Fibroblast of lung (primary cell): ENCODE results near the gene CAB39L. TPM values are rescaled to one million over a fixed set of nuclear protein-coding genes. Genes with fewer than 3 reads are reported as not detected.

ENCODE experiments used
- DNase-seq, 2 donors: peaks; one replicate each; pipeline versions ENCODE4 v3.0.0 to v3.0.0-alpha.2; 2010; ENCODE audit warnings: low read depth in 2 of 2
- H2AFZ ChIP-seq: 2 replicates; pipeline ENCODE4 v1.5.1; 2012; ENCODE audit warnings: low read length, control low read depth, inconsistent platforms
- H3K27ac ChIP-seq: 2 replicates; pipeline ENCODE4 v1.5.1; 2011; ENCODE audit warnings: low read length, control low read depth; ENCODE audit not compliant: insufficient read depth
- H3K27me3 ChIP-seq: 2 replicates; pipeline ENCODE4 v1.5.1; 2011; ENCODE audit warnings: mild to moderate bottlenecking, low read length; ENCODE audit not compliant: control insufficient read depth, insufficient read depth
- H3K36me3 ChIP-seq: 2 replicates; pipeline ENCODE4 v1.5.1; 2011; ENCODE audit warnings: low read length; ENCODE audit not compliant: control insufficient read depth, insufficient read depth
- H3K4me1 ChIP-seq: 2 replicates; pipeline ENCODE4 v1.5.1; 2011; ENCODE audit warnings: low read length; ENCODE audit not compliant: control insufficient read depth, insufficient read depth; ENCODE audit errors: extremely low read depth
- H3K4me2 ChIP-seq: 2 replicates; pipeline ENCODE4 v1.5.1; 2011; ENCODE audit warnings: low read length, control low read depth; ENCODE audit not compliant: insufficient read depth; ENCODE audit errors: extremely low read depth
- H3K4me3 ChIP-seq, 4 experiments: fragments of 200-600 bp in 1 of 4; sonication (generic) in 1 of 4; replicated peaks in 1 of 4; 2 replicates each; pipeline ENCODE4 v1.5.1; 2011 to 2016; ENCODE audit warnings: low read length in 4 of 4, low read depth in 3 of 4, mild to moderate bottlenecking in 3 of 4, control low read depth in 2 of 4, inconsistent platforms in 1 of 4, mixed read lengths in 1 of 4; ENCODE audit not compliant: insufficient read depth in 1 of 4; ENCODE audit errors: control extremely low read depth in 1 of 4
- H3K79me2 ChIP-seq: 2 replicates; pipeline ENCODE4 v1.5.1; 2012; ENCODE audit warnings: mild to moderate bottlenecking, low read length, inconsistent platforms; ENCODE audit not compliant: control insufficient read depth, insufficient read depth
- H3K9ac ChIP-seq: 2 replicates; pipeline ENCODE4 v1.5.1; 2011; ENCODE audit warnings: mild to moderate bottlenecking, low read length, control low read depth; ENCODE audit not compliant: insufficient read depth
- H3K9me3 ChIP-seq: 2 replicates; pipeline ENCODE4 v1.5.1; 2012; ENCODE audit warnings: low read depth, low read length; ENCODE audit not compliant: control insufficient read depth, insufficient read depth
- H4K20me1 ChIP-seq: 2 replicates; pipeline ENCODE4 v1.5.1; 2011; ENCODE audit warnings: low read length; ENCODE audit not compliant: control insufficient read depth, insufficient read depth; ENCODE audit errors: extremely low read depth
- CTCF ChIP-seq, 2 donors: IDR thresholded peaks in 1 of 2; conservative IDR thresholded peaks in 1 of 2; 1 replicate in 1 of 2; 2 replicates in 1 of 2; pipeline ENCODE4 v1.5.1; 2011 to 2012; ENCODE audit warnings: low read length in 2 of 2, control low read depth in 1 of 2, inconsistent platforms in 1 of 2, low read depth in 1 of 2, mild to moderate bottlenecking in 1 of 2
- EZH2 ChIP-seq: IDR thresholded peaks from 2 replicates; pipeline ENCODE4 v1.5.1; 2012; ENCODE audit warnings: low read length, control low read depth, mild to moderate bottlenecking; ENCODE audit errors: missing control alignments
- polyA plus RNA-seq, 2 donors: library from polyadenylated mRNA; depleted of rRNA in 1 of 2; stranded (reverse) in 1 of 2; unstranded in 1 of 2; fragments of >200 nt; gene quantifications; 2 replicates each; pipeline ENCODE4 v1.2.1, GENCODE V29; 2011 to 2012; ENCODE audit warnings: missing spikeins in 1 of 2
- total RNA-seq: library from RNA; depleted of rRNA; stranded (reverse); fragments of >200 nt; gene quantifications from 2 replicates; pipeline ENCODE4 v1.2.1, GENCODE V29; 2014

Gene CAB39L
- total and polyA plus RNA-seq, 2 donors (not counting 1 experiment from before 2014, with no cell fraction given): 9.4 to 13.0 TPM

DNA sequence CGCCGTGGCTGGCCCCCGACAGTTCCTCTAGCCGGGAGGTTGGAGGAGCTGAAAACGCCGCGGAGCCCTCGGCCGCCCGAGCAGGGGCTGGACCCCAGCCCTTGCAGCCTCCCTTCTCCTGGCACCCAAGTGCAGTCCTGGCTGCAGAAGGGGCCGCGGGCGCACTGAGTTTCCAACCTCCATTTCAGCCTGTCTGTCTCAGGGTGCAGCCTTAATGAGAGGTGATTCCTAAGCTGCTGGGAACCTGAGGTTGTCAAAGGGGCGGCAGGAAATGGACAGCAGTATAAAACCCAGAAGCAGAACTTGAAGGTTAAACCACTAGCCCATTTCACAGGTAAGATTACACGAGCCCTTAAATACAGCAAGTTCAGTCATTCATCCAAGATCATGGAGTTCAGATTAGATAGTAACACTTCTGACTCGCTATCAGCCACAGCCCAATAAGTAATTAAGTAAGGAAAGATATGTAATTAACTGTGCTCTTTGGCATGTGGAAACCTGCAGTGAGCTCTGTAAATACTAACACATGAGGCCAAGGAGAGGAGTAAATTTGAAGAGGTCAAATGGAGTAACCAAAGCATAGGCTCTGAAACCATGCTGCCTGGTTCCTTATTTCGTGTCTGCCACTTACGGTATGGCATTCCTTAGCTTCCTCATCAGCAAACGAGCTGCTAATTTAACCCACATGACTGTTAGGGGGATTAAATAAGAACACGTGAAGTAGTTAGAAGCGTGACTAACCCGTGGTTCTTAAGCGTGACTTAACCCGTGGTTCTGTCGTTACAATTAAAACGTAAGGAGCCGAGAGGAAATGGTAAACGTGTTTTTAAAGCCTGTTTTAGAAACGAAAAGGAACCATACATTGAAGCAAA lies 896 bp upstream of the CAB39L start:
- Histone ChIP-seq H3K4me3 (peak overlapping the region; percentile 59 to 89 (median 79)), H3K27me3 (no peaks in the 10 kb centered on the region), H3K9ac (peak overlapping the region; percentile 75), H3K4me2 (peak overlapping the region; percentile 96), H3K9me3 (no peaks in the 10 kb centered on the region), H2AFZ (peak overlapping the region; percentile 63), H3K79me2 (peaks cover 13% of the 10 kb centered on the region), H3K4me1 (no peaks in the 10 kb centered on the region), H3K36me3 (no peaks in the 10 kb centered on the region), H4K20me1 (no peaks in the 10 kb centered on the region), H3K27ac (peak overlapping the region; percentile 89)
- DNase-seq: peak; percentile 64 to 69
- no peak for TF ChIP-seq CTCF (conservative IDR thresholded peaks at IDR 0.05 in 1 of 2, IDR thresholded peaks at IDR 0.05 in 1 of 2; ENCODE audit: low read depth in 1 of 2, low read length in 2 of 2)
- TF ChIP-seq EZH2: no peak

- H3K79me2 ChIP-seq: peaks cover 12% of the 10 kb centered on the region
- H3K4me2 ChIP-seq: peak overlapping the region; percentile 93
- no peaks in the 10 kb centered on the region for H4K20me1 ChIP-seq
- H3K9ac ChIP-seq: peak overlapping the region; percentile 64
- peak; percentile 36 to 47 for DNase-seq
- peak overlapping the region; percentile 73 to 89 (median 80) for H3K4me3 ChIP-seq
- TF ChIP-seq CTCF (conservative IDR thresholded peaks at IDR 0.05 in 1 of 2, IDR thresholded peaks at IDR 0.05 in 1 of 2; ENCODE audit: low read depth in 1 of 2, low read length in 2 of 2) (no peak), EZH2 (no peak)
- peak overlapping the region; percentile 92 for H3K27ac ChIP-seq
- H3K9me3 ChIP-seq: no peaks in the 10 kb centered on the region
- H3K36me3 ChIP-seq: no peaks in the 10 kb centered on the region
- H2AFZ ChIP-seq: peak overlapping the region; percentile 82
- H3K4me1 ChIP-seq: no peaks in the 10 kb centered on the region
- H3K27me3 ChIP-seq: no peaks in the 10 kb centered on the region
Measured at GRCh38 chr13:49443357-49443703, 534 bp downstream of the CAB39L start.

- no peak overlapping the region for H3K9ac ChIP-seq
- H3K27ac ChIP-seq: no peak overlapping the region
- no peak overlapping the region for H2AFZ ChIP-seq
- H3K36me3 ChIP-seq: no peaks in the 10 kb centered on the region
- H3K79me2 ChIP-seq: peaks cover 8% of the 10 kb centered on the region
- no peak overlapping the region for H3K4me3 ChIP-seq
- no peaks in the 10 kb centered on the region for H3K9me3 ChIP-seq
- no peaks in the 10 kb centered on the region for H3K4me1 ChIP-seq
- TF ChIP-seq EZH2 (no peak), CTCF (conservative IDR thresholded peaks at IDR 0.05 in 1 of 2, IDR thresholded peaks at IDR 0.05 in 1 of 2; ENCODE audit: low read depth in 1 of 2, low read length in 2 of 2) (no peak)
- peak; percentile 54 to 89 for DNase-seq
- H3K27me3 ChIP-seq: no peaks in the 10 kb centered on the region
- H3K4me2 ChIP-seq: no peak overlapping the region
- H4K20me1 ChIP-seq: no peaks in the 10 kb centered on the region
Measured at GRCh38 chr13:49441846-49442245, 2.0 kb downstream of the CAB39L start.
